ENCODE results near the gene SORCS2.

Gene SORCS2

DNA sequence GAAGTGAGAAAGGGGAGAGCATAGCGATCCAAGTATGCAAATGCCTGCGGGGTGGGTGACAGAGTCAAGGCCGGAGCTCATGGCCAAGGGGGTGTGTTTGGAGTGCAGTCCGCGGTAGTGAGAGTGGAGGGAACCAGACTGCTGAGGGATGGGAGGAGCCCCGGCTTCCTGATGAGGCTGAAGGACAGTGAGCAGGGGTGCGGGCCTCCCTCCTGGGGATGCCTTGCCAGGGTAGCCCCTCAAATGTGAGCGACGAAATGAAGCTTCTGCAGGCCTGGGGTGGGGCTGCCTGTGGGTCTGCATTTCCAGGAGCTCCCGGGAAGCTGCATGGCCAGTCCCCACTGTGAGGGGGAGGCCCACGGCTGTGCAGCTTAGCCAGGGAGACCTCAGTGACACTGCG is 197.4 kb downstream of the SORCS2 start:
- H3K4me3 ChIP-seq (ENCODE audit: low read depth, low read length), result no peak overlapping the region

DNA sequence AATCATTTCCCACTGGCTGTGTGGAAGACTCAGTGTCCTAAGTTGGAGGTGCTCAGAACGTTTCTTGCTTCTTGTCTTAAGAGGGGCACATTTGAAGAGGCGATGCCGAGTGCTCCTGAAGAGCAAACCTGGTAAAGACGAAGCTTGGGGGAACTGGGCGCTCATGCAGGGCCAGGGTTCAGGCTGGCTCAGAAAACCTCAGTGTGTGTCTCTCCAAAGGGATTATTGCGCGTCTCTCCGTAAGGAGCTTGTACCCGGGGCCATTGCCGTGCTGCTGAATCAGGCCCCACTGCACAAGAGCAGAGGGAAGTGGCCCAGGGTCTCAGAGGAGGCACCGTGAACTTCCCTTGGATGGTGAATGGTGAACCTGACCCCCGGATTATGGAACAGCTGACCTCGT is 198.0 kb downstream of the SORCS2 start:
- H3K36me3 ChIP-seq (ENCODE audit: control insufficient read depth, insufficient read depth, low read length), result no peaks in the 10 kb centered on the region
- no peak overlapping the region for H3K9ac ChIP-seq (ENCODE audit: low read length)
- H3K27me3 ChIP-seq (ENCODE audit: control insufficient read depth, insufficient read depth, low read length), result no peaks in the 10 kb centered on the region
- H3K4me1 ChIP-seq (ENCODE audit: control insufficient read depth, insufficient read depth, low read length), result peaks cover 5% of the 10 kb centered on the region; the same call in 1 of the 2 replicates
- peaks cover 2% of the 10 kb centered on the region; the same call in 1 of the 2 replicates for H3K9me3 ChIP-seq (ENCODE audit: control insufficient read depth, insufficient read depth, low read depth, low read length)
- no peak overlapping the region for H3K27ac ChIP-seq (ENCODE audit: low read depth, low read length)
- no peak overlapping the region for H3K4me3 ChIP-seq (ENCODE audit: low read depth, low read length)

More for the DNA sequence above, 197.4 kb downstream of the SORCS2 start:
- Histone ChIP-seq H3K27ac (ENCODE audit: low read depth, low read length) (no peak overlapping the region), H3K4me1 (ENCODE audit: control insufficient read depth, insufficient read depth, low read length) (peaks cover 5% of the 10 kb centered on the region; the same call in 1 of the 2 replicates), H3K9ac (ENCODE audit: low read length) (no peak overlapping the region), H3K9me3 (ENCODE audit: control insufficient read depth, insufficient read depth, low read depth, low read length) (peaks cover 2% of the 10 kb centered on the region; the same call in 1 of the 2 replicates), H3K27me3 (ENCODE audit: control insufficient read depth, insufficient read depth, low read length) (no peaks in the 10 kb centered on the region), H3K36me3 (ENCODE audit: control insufficient read depth, insufficient read depth, low read length) (no peaks in the 10 kb centered on the region)

DNA sequence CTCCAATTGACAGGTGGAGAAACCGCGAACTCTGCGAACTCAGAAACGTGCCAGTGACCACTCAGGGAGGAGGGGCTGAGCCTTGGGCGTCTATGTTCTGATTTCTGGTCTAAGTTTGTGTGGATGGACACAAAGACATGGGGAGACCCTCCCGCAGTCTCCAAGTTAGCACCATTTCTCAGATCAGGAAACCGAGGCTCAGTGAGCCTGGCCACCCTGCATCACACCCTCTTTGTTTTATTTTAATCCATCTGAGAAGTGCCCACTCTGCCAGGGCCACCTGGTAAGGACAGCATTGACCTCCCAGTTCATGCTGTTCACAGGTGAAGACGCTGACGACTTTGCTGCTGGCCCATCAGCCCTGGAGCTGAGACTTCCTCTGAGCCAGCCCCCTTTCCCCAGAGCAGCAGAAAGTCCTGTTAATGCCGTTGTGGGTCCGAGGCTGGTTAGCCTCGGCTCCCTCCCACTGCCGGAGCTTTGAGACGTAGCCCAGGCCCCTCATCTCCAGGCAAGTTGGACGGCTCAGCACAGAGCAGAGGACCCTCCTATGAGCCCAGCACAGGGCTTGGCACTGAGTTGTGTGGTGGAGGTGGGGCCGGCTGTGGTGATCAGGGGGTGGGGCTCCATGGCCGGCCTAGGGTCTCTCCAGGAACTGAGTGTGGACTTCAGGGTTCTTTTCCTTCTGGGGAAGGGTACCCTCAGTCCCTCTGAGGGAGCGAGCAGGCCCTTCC is 198.7 kb downstream of the SORCS2 start:
- no peaks in the 10 kb centered on the region for H3K36me3 ChIP-seq (ENCODE audit: control insufficient read depth, insufficient read depth, low read length)
- H3K27ac ChIP-seq (ENCODE audit: low read depth, low read length), result no peak overlapping the region
- H3K27me3 ChIP-seq (ENCODE audit: control insufficient read depth, insufficient read depth, low read length), result no peaks in the 10 kb centered on the region
- H3K9ac ChIP-seq (ENCODE audit: low read length), result no peak overlapping the region
- no peaks in the 10 kb centered on the region; the same call in 1 of the 2 replicates for H3K9me3 ChIP-seq (ENCODE audit: control insufficient read depth, insufficient read depth, low read depth, low read length)
- H3K4me1 ChIP-seq (ENCODE audit: control insufficient read depth, insufficient read depth, low read length), result peaks cover 5% of the 10 kb centered on the region; the same call in 1 of the 2 replicates
- no peak overlapping the region for H3K4me3 ChIP-seq (ENCODE audit: low read depth, low read length)

DNA sequence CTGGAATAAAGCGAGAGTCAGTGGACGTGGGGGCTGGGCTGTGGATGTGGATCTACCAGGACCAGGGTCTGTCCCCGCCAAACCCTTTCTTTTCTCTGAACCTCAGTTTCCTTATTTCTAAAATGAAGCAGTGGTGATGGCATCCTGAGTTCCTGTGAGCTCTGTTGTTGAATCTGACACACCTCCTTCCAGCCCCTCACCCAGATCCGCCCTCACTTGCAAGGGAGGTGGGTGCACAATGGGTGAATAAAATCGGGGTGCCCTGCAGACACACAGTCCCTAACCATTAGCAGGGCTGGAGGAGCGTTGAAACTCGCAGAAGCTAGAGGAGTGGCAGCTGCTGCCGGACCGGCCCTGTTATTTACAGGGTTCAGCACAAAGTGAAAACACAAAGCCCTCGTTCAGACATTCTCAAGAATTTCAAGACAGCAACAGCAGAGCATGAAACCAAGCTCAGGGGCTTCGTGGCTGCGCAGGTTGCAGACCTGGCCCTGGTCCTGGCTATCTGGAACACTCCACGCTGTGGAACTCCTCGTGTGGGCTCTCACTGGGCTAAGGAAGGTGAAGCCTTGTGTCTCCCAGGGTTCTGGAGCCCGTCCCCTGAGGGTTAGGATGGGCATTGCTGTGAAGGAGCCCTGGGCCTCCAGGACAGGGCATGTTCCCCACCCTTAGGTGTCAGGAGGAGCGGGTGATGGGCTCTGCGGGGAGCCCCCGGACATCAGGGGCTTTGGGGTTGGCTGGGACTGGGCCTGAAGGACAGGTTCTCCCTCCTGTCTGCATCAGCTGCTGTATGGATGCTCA is 199.5 kb downstream of the SORCS2 start:
- no peak overlapping the region for H3K27ac ChIP-seq (ENCODE audit: low read depth, low read length)
- H3K27me3 ChIP-seq (ENCODE audit: control insufficient read depth, insufficient read depth, low read length), result no peaks in the 10 kb centered on the region
- H3K9me3 ChIP-seq (ENCODE audit: control insufficient read depth, insufficient read depth, low read depth, low read length), result no peaks in the 10 kb centered on the region

DNA sequence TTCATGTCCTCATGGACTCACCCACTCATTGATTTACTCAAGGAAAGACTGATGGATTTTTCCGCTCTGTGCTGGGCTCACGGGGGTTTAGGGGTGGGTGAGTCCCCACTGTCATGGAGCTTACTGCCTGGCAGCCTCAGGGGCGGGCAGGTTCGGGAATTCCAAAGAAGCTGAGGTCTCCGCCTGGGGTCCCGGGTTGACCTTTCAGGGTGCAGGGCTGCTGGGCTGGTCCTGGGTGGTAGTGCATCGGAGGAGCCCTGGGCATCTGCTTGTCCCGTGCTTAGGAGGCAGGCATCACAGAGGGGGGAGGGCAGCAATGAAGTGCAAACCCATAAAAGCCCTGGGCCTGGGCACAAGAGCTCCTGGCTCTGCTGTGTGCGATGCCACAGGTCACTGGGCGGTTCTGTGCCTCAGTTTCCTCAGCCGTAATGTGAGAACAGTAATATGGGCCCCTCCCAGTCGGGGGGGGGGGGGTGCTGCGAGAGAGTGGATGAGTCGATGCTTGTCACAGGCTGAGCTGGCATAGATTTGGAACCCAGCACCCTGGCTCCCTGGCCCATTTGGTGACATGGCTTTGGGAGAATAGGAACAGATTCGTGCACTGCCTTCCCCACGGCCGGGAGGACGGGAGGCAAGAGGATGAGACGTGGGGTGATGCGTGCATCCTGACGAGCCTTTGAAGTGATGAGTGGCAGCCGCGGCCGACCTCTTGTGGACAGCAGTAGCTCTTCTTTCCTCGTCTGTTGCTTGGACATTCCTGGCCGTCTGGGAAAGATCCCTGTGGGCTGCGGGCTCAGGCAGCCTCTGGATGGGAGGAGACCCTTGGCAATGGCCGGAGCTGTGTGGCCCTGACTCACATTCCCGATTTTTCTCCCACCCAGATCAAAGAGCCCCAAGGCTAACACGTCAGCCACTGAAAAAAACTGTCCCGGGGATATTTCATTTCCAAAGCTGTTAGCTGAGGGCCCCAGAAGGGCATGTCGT is 200.4 kb downstream of the SORCS2 start:
- H3K4me1 ChIP-seq (ENCODE audit: control insufficient read depth, insufficient read depth, low read length), result peaks cover 6% of the 10 kb centered on the region; the same call in 1 of the 2 replicates
- H3K27ac ChIP-seq (ENCODE audit: low read depth, low read length), result no peak overlapping the region
- H3K9ac ChIP-seq (ENCODE audit: low read length), result no peak overlapping the region
- H3K27me3 ChIP-seq (ENCODE audit: control insufficient read depth, insufficient read depth, low read length), result no peaks in the 10 kb centered on the region
- H3K9me3 ChIP-seq (ENCODE audit: control insufficient read depth, insufficient read depth, low read depth, low read length), result no peaks in the 10 kb centered on the region
- H3K36me3 ChIP-seq (ENCODE audit: control insufficient read depth, insufficient read depth, low read length), result no peaks in the 10 kb centered on the region
- no peak overlapping the region for H3K4me3 ChIP-seq (ENCODE audit: low read depth, low read length)

More for the DNA sequence above, 199.5 kb downstream of the SORCS2 start:
- Histone ChIP-seq H3K36me3 (ENCODE audit: control insufficient read depth, insufficient read depth, low read length) (no peaks in the 10 kb centered on the region), H3K9ac (ENCODE audit: low read length) (no peak overlapping the region), H3K4me1 (ENCODE audit: control insufficient read depth, insufficient read depth, low read length) (peaks cover 5% of the 10 kb centered on the region; the same call in 1 of the 2 replicates), H3K4me3 (ENCODE audit: low read depth, low read length) (no peak overlapping the region)

DNA sequence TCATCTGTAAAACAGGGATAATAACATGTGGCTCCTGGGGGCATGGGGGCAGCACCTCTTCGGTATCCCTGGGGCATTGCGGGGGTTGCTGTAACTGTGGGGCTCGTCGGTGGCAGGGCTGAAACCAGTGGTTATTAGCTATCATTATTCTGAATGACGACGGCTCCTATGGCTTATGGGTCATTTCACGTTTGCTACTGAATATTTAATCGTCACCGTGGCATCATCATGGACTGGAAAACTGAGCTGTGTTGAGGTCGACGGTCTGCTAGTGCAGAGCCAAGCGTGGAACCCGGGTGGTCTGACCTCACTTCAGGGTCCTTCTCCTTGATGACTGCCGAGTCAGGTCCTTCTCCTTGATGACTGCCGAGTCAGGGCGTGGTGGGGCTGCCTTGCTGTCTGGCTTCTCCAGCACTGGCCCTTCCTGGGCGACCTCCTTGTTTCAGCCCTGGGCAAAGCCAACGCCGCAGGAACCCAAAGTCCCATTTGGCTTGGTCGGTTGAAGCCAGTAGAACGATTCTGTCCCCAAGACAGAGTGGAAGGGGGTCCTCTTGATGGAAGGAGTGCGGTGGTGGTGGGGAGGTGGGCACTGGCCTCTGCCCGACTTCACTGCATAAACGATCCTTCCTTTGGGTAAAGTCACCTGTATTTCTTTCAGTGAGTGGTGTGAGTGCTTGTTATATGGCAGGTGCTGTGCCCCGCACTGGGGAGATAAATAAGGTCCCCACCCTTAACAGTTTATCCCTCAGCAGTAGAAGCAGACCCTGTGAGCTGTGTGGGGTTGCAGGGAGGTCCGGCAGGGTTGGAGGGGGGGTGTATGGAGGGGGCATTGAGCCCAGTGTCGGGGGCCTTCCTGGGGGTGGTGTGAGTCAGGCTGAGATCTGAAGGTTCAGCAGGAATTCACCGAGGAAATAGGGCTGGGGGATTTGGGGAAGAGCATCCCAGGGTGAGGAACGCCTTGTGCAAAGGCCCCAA is 201.6 kb downstream of the SORCS2 start:
- H3K4me1 ChIP-seq (ENCODE audit: control insufficient read depth, insufficient read depth, low read length), result peaks cover 8% of the 10 kb centered on the region; the same call in 1 of the 2 replicates
- H3K27me3 ChIP-seq (ENCODE audit: control insufficient read depth, insufficient read depth, low read length), result no peaks in the 10 kb centered on the region
- no peak overlapping the region for H3K9ac ChIP-seq (ENCODE audit: low read length)
- H3K36me3 ChIP-seq (ENCODE audit: control insufficient read depth, insufficient read depth, low read length), result no peaks in the 10 kb centered on the region
- no peak overlapping the region for H3K4me3 ChIP-seq (ENCODE audit: low read depth, low read length)
- H3K27ac ChIP-seq (ENCODE audit: low read depth, low read length), result no peak overlapping the region
- H3K9me3 ChIP-seq (ENCODE audit: control insufficient read depth, insufficient read depth, low read depth, low read length), result no peaks in the 10 kb centered on the region

DNA sequence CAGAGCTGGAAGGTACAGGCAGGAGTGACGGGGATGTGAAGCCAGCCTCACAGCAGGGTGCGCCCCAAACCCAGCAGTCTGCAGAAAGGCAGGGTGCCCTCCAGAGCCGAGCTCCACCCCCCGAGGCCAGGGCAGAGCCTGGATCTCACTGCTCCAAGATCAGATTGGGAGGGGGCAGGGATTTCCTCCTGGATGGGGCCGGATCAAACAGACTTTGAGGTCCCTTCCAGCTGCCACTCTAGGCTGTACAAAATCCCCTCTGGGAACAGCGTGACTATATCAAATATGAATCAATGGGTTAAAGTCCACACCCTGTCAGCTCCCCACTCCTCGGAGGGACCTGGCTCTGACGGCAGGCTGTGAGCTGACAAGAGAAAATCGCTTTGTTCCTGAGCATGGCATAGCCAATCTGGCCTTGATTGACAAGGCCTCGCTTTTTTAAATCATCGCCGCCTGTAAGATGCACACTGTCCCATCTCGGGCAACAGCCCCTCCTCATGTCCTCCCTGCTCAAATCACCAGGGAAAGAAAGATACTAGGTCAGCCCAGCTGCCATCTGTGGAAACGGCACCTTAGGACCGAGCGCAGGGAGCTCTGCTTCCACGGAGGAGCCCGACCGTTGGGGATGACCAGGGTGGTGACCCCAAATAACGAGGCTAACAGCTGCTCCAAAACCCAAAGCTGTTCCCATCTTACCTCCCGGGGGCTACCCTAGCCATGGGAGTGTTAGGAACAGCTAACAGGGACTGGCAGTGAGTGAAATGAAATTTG is 202.5 kb downstream of the SORCS2 start:
- H3K36me3 ChIP-seq (ENCODE audit: control insufficient read depth, insufficient read depth, low read length), result no peaks in the 10 kb centered on the region
- H3K9ac ChIP-seq (ENCODE audit: low read length), result no peak overlapping the region
- H3K4me1 ChIP-seq (ENCODE audit: control insufficient read depth, insufficient read depth, low read length), result peaks cover 3% of the 10 kb centered on the region; the same call in 1 of the 2 replicates
- H3K27me3 ChIP-seq (ENCODE audit: control insufficient read depth, insufficient read depth, low read length), result no peaks in the 10 kb centered on the region
- H3K27ac ChIP-seq (ENCODE audit: low read depth, low read length), result no peak overlapping the region
- no peaks in the 10 kb centered on the region for H3K9me3 ChIP-seq (ENCODE audit: control insufficient read depth, insufficient read depth, low read depth, low read length)
- H3K4me3 ChIP-seq (ENCODE audit: low read depth, low read length), result no peak overlapping the region

DNA sequence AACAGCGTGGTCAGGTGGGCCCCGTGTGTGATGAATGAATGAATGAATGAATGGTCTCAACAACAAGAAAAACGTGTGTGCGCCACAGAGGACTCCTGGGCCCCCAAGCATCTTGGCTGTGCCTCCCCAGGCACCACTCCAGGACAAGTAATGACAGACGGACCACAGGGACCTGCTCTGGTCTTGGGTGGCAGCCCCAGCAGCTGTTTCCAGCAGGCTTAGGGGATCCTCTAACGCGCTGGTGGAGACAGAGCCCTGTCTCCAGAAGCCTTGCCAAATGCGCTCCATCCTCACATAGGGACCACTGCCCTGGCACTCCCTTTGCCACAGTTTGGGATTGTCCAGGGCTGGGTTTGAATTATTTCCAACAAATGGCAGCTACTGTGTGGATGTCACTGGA is 203.3 kb downstream of the SORCS2 start:
- H3K27me3 ChIP-seq (ENCODE audit: control insufficient read depth, insufficient read depth, low read length), result no peaks in the 10 kb centered on the region

DNA sequence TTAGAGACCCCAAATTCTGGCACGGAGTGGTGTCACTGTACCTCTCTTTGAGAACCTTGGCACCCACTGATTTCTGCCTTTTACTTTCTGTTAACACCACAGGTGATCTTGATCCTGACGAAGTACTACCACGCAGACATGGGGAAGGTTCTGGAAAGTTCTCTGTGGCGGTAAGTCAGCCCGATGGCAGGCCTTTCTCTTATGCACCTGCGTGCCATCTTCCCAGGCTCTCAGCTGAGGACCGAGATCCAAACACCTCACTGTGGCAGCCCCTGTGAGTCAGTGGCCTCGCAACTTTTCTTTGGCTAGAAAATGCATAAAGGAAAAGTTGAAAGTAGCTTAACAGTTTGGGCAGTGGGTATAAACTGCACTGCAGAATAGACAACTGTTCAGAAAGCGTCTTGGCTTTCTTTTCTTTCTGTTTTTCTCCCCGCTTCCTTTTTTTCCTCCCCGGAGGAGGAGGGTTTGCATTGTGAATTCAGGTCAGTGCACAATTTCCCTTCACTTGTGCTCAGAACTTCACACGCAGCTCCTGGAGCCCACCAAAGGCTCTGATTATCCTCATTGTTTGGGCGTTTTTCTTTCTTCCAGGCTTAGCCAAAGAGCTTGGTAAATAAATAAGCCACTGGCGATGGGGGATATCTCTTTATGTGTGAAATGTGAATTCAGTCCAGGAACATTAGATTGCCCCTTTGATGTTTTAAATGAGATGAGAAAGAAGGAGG is 204.0 kb downstream of the SORCS2 start:
- no peaks in the 10 kb centered on the region for H3K9me3 ChIP-seq (ENCODE audit: control insufficient read depth, insufficient read depth, low read depth, low read length)
- no peaks in the 10 kb centered on the region for H3K36me3 ChIP-seq (ENCODE audit: control insufficient read depth, insufficient read depth, low read length)
- no peak overlapping the region for H3K27ac ChIP-seq (ENCODE audit: low read depth, low read length)
- no peak overlapping the region for H3K9ac ChIP-seq (ENCODE audit: low read length)
- no peaks in the 10 kb centered on the region for H3K27me3 ChIP-seq (ENCODE audit: control insufficient read depth, insufficient read depth, low read length)
- peaks cover 3% of the 10 kb centered on the region; the same call in 1 of the 2 replicates for H3K4me1 ChIP-seq (ENCODE audit: control insufficient read depth, insufficient read depth, low read length)
- no peak overlapping the region for H3K4me3 ChIP-seq (ENCODE audit: low read depth, low read length)

More for the DNA sequence above, 203.3 kb downstream of the SORCS2 start:
- Histone ChIP-seq H3K4me3 (ENCODE audit: low read depth, low read length) (no peak overlapping the region), H3K36me3 (ENCODE audit: control insufficient read depth, insufficient read depth, low read length) (no peaks in the 10 kb centered on the region), H3K9me3 (ENCODE audit: control insufficient read depth, insufficient read depth, low read depth, low read length) (no peaks in the 10 kb centered on the region), H3K4me1 (ENCODE audit: control insufficient read depth, insufficient read depth, low read length) (peaks cover 3% of the 10 kb centered on the region; the same call in 1 of the 2 replicates), H3K27ac (ENCODE audit: low read depth, low read length) (no peak overlapping the region), H3K9ac (ENCODE audit: low read length) (no peak overlapping the region)
